Gastrocnemius medialis (tissue), 4 donors: ENCODE measurements around the gene FPGS.

ENCODE experiments used
- CTCF ChIP-seq, 5 experiments: fragments of 450-650 bp in 3 of 5; fragments of 200-600 bp in 2 of 5; sonication (generic) in 2 of 5; IDR thresholded peaks in 4 of 5; conservative IDR thresholded peaks in 1 of 5; 1 replicate in 4 of 5; 2 replicates in 1 of 5; pipeline ENCODE4 v1.5.1; 2016 to 2019; ENCODE audit warnings: antibody characterized with exemption in 5 of 5, mild to moderate bottlenecking in 3 of 5, moderate library complexity in 3 of 5
- POLR2A ChIP-seq, 2 donors: fragments of 450-650 bp; IDR thresholded peaks; one replicate each; pipeline ENCODE4 v1.6.1; 2017; ENCODE audit warnings: antibody characterized with exemption in 2 of 2, mild to moderate bottlenecking in 2 of 2, moderate library complexity in 2 of 2

- no peak for TF ChIP-seq POLR2A (IDR thresholded peaks at IDR 0.05)
- TF ChIP-seq CTCF (IDR thresholded peaks at IDR 0.05 in 4 of 5, conservative IDR thresholded peaks at IDR 0.05 in 1 of 5): no peak
These were observed 33.6 kb upstream of the FPGS start for GRCh38 chr9:127769101-127769500.
